HG03354 (cell line): Measurements from ENCODE around the gene STK25.
A peak's percentile ranks its signal among the peaks of the same experiment; 100 is the strongest.

Experiments used
- ATAC-seq: cut with Tn5 transposase; IDR thresholded peaks from one replicate; pipeline ENCODE4 v1.9.1; 2021; ENCODE audit warnings: mild to moderate bottlenecking; ENCODE audit not compliant: unreplicated experiment, poor library complexity, severe bottlenecking

The STK25 gene

DNA sequence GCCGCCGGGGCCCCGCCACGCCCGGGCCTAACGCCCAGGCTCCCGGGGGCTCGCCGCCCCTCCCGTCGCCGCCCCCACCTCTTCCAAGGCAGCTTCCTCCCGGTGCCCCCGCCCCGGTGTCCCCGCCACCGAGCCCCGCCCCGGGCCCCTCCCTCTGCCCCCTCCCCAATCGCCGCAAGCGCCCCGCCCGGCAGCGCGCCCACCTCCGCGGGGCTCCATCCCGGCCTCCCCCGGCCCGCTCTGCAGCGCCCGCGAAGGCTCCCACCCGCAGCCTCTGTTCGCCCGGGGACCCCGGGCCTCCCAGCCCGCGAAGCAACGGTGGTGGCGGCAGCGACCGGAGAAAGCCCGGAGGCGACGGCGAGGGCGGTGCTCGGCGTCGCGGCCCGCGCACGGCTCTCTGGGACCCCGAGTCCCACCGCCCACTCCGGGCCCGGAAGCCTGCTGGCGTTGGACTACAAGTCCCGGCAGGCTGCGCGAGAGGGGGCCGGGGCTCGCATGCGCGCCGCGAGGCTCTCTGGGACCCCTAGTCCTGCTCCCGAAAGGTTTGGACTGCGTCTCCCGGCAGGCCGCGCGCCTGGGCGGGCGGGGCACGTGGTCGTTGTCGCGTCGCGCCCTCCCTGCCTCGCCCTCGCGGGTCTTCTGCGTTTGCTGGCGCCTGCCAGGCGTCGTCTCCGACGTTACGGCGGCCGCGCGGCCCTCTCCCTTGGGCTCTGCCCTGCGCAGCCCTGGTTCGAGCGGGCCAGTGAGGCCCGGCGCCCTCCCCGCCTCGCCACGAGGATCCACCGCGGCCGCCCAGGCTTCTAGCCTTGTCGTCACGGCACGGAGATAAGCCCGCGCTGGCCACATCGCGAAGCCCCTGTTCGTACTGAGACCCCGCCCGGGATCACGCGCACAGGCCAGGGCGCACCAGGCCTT lies at the start of gene STK25:
Gene STK25, minus strand, starts transcription at position 345 of the 915 bp plus-strand sequence. CDS start 549 bp downstream, outside the sequence.
- ATAC-seq, result peak; percentile 92

DNA sequence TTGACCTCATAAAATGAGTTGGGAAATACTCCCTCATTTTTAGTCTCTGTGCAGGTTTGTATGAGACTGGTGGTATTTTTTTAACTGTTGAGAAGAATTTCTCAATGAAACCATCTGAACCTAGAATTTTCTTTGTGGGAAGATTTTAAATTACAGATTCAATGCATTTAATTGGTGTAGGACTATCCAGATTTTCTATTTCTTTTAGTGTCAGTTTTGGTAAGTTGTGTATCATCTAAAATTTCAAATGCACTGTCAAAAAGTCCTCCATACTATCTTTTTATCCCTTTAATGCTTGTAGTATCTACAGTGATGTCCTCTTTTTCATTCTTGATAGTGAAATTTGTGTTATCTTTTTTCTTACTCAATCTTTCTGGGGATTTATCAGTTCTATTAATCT lies 48.4 kb upstream of the STK25 start:
- no peak for ATAC-seq

DNA sequence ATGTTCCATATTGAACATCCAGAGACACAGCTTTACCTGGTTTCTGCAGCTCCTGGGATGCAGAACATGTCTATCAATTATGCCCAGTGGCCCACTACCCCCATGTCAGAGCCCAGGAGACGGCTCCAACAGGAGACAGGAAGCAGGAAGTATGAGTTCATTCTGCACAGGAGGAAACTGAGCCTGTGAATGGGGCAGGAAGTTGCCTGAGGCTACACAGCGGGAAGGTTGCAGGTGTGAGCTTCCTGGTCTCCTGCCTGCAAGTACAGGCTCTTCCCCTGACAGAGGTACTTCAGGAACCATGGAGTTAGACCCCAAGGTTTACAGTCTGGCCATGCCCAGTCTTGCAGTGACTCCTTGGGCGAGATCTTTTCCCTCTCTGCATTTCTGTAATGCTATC lies 47.3 kb upstream of the STK25 start:
- ATAC-seq, result no peak

DNA sequence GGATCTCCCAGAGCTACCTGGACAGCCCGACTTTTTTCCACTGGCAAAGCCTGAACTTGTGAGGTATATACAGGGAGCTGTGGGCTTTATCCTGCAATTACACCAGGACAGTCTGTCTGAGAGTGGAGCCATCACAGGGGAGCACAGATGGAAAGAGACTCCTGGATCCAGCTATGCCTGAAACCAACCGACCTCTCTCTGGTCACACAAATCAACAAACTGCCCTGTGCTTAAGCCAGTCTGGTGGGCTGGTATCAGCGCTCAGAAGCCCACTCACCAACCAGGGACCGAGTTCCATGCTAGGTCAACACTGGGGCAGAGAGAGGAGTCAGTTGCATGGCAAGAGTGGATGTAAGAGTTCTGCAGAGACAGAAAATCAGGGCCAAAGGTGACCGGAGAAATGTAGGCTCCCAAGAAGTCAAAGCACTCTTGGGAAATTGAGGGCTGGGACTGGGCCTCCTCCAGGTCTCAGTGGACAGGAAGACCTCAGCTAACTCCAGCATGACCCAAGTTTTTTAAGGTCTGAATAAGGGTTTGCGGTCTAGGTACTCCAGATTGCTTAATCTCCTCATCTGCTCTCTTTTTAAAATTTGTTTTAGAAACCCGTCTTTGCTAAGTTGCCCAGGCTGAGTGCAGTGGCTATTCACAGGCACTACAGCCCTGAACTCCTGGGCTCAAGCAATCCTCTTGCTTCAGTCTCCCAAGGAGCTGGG lies 46.4 kb upstream of the STK25 start:
- no peak for ATAC-seq

DNA sequence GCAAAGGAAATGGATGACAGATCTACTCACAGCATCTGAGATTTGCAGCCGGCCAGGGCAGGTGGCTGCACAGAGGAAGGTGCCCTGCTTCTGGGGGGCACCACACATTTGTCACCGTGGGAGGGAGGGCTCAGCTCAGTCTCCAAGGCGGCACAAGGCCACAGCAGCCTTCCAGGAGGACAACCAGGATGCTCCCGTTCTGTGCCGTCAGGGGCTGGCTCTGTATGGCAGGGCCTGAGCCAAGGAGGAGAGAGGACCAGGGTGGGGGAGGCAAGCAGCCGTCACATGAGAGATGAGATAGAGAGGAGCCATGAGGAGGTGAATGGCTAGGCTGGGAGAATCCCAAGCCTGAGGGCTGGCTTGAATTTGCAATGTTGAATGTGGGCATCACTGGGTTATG lies 45.6 kb upstream of the STK25 start:
- ATAC-seq, result no peak

DNA sequence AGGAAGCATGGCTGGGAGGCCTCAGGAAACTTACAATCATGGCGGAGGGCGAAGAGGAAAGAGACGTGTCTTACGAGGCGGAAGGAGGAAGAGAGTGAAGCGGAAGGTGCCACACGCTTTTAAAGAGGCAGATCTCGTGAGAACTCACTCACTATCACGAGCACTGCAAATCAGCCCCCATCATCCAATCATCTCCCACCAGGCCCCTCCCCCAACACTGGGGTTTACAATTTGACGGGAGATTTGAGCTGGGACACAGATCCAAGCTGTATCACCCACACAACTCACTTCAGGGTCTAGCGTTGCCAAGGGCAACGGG lies 45.1 kb upstream of the STK25 start:
- ATAC-seq, result no peak

DNA sequence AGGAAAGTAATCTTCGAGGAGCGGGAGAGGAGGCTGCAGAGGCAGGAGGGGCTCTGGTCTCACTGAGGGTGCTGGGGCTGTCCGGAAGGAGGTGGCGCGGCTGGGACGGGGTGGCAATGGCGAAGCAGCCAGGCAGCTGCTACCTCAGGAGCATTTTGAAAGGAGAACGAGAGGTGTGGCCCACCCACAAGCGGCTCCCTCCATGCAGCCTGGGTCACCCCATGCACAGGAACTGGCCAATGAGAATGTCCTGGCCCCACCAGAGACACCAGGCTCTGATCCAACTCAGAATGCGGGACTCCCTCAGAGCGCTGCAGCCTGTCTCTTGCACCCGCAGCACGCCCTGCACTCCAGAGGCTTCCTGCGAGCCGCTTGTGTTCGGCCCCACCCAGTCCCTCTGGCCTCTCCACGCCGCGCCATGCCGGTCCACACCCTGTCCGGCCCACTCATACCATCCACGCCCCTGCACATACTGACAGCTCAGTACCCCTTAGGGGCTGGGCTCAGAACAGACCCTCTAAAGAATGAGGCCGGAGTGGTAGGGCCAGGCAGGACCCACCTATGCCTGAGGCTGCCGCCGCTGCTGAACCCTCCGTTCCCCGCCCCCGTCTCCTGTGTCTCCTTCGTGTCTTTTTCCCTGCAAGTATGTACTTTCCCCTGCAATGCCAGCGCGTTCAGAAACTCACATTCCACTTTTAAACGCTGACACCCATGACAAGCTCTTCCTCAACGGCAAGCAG lies 43.8 kb upstream of the STK25 start:
- ATAC-seq, result no peak

DNA sequence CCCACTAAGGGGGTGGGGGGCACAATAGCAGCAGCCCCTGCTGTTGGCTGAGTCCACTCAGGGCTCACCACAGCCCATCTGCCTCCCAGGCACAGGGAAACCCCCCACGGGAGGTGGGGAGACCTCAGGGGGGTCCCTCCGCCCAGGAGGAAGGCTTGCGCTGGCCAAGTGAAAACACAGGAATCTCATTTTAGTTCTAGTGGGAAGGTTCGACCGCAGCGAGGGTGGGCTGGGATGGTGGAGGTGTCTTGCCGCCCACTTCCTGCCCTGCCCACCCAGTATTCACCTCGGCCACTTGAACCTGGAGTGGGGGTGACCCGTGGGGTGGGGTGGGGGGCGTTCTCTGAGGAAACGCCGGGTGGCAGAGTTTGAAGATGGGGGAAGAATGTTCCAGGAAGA lies 43.2 kb upstream of the STK25 start:
- ATAC-seq, result no peak

DNA sequence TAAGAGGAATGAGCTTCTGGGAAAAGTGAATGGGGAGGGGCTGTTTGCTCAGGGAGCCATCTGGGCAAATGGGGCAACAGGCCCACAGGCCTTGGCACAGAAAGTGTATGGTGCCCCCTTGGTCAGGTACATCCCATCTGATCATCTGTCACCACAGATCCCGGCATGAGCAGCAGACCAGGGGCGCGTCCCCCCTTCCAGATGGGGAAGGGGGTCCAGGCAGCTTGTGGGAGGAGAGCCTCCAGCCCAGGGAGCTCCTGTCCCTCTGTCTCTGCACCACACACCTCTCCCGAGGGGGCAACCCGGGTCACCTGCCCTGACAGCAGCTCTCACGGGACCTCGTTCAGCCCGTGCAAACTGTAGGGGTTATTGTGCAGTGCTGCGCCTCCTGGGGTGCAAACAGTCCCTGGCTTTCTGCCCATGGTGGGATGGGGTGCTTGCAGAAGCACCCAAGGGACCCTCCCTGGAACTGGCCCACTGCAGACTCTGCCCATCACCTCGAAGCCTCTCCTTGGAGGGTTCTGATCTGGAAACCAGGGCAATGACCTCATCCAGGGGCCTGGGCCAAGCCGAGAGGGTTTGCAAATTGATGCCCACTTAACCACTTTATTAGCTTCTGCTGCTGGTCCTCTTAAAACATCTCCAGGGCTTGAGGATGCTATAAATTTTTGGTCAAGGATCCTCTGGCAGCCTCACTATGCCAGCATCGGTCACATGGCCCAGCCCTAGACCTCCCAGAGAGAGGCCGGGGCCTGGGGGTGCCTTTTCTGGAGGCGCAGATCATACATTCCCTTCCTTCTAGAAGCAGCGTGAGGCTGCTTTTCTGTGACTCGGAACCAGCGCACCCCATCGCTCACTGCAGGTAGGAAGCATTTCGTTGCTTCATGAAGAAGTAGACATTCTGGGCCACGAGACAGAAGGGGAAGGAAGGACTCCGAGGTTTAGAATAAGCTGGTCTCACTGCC lies 42.5 kb upstream of the STK25 start:
- no peak for ATAC-seq

DNA sequence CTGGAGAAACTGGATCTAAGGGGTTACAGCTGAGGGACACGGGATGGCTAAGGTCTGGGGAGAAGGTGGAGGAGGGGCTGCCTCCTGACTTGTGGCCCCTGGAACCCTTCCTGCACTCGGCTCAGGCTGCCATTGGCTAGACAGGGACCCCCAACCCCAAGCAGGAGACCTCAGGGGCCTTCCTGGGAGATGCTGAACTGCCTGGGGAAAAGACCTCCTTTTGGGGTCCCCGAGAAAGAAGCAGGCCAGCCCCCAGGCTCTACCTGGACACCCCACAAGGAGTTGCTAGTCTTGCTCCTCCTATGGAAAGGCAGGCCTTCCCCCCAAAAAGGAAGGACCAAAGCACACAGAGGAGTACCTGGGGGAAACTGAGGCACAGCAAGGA lies 40.1 kb upstream of the STK25 start:
- ATAC-seq, result no peak

DNA sequence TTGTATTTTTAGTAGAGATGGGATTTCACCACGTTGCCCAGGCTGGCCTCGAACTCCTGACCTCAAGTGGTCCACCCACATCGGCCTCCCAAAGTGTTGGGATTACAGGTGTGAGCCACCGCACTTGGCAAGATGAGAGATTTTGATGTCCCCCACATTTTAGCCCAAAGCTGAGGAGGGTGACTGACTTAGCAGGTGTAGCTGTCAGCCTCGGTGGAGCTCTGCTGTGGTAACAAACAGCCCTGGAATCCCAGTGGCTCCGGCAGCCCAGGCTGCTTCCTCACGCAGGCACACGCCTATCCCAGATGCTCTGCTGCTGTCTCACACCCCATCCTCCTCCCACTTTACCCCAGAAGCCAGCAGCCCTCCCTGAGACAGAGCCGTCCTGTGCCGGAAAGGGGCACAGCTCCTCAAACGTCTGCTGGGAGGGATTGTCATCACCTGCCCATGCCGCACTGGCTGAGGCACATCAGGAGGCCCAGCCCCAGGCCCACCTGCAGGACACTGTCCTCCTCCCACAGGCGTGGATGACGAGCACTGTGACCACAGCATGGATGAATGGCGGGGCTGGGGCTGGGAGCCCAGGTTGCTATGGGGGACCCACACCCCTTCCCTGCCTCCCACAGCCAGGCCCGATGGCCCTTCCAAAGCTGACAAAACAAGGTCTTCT lies 39.5 kb upstream of the STK25 start:
- no peak for ATAC-seq

DNA sequence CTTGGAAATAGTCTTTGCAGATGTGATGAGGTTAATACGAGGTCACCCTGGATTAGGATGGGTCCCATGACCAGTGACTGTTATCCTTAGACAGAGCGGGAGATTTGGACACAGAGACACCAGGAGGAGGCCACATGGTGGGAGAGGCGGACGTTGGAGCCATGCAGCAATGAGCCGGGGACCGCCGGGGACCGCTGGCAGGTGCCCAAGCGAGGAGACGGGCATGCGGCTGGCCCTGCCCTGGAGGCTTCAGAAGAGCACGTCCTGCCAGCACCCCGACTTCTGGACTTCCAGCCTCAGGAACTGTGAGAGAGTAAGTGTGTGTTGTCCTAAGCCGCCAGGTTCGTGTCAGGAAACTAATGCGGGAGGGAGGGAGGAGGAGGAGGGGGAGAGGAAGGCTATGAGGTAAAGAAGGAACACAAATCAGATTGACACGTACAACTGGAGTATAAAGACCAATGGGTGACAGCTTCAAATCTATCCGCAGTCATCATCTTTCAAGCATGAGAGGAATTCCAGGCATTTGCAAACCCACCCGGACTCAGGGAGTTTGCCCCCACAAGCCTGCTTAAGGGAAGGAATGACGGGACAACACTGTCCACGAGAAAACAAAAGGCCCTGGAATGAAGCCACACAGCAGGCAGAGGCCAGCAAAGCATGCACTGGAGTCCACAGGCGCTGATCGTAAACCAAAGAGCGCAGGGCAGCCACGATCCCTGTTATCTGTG lies 38.6 kb upstream of the STK25 start:
- ATAC-seq, result no peak

DNA sequence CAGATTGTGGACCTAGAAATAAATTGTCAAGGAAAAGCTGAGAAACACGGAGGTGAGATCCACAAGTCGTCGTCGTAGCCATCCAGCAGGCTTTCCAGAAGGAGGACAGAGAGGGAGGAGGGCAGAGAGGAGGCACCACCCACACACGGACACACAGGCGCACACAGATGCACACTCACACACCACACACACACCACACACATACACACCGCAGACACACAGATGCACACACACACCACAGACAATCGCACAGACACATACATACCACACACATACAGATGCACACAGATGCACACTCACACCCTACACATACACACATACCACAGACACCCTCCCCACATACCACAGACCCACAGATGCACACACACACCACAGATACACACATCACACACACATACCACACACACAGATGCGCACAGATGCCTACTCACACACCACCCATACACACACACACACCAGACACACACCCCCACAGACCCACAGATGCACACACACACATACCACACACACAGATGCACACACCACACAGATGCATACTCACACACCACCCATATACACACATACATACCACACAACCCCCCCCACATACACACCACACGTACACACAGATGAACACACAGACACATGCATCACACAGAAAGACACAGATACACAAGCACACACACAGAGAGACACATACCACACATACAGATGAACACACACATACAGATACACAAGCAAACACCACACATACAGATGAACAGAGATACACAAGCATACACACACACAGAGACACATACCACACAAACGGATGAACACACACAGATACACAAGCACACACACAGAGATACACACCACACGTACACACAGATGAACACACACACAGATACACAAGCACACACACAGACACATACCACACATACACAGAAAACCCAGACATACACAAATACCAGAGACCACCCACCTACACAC lies 37.4 kb upstream of the STK25 start:
- ATAC-seq, result no peak

DNA sequence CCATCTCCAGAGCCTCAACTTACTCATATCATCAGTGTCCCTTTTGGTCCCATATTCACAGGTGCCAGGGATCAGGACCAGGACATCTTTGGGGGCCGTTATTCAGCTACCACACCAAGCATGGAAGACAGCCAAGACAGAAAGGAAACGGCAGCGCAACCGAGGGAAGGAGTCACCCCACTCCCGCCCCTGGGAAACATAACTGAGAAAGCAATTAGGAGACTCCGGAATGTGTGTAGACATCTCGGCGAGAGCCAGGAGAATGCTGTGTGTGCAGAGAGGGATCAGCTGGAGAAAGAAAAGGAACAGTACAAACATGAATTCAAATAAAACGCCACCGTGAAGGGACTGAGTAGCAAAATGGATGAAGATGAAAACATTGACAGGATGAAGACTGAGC lies 36.7 kb upstream of the STK25 start:
- ATAC-seq, result no peak

DNA sequence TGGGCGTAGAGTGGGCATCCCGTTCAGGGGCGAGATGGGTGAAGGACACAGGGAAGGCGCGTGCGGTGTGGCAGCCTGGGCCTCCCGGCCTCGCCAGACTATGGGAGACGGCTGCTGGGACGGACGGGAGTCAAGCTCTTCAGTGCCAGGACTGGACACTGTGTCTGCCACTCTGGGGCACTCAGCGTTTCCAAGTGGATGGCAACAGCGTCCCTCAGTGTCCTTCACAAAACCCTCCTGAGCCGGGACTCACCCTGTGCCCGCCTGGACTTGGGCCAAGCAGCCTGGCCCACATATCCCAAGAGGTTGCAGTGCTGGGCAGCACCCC lies 33.9 kb upstream of the STK25 start:
- no peak for ATAC-seq

DNA sequence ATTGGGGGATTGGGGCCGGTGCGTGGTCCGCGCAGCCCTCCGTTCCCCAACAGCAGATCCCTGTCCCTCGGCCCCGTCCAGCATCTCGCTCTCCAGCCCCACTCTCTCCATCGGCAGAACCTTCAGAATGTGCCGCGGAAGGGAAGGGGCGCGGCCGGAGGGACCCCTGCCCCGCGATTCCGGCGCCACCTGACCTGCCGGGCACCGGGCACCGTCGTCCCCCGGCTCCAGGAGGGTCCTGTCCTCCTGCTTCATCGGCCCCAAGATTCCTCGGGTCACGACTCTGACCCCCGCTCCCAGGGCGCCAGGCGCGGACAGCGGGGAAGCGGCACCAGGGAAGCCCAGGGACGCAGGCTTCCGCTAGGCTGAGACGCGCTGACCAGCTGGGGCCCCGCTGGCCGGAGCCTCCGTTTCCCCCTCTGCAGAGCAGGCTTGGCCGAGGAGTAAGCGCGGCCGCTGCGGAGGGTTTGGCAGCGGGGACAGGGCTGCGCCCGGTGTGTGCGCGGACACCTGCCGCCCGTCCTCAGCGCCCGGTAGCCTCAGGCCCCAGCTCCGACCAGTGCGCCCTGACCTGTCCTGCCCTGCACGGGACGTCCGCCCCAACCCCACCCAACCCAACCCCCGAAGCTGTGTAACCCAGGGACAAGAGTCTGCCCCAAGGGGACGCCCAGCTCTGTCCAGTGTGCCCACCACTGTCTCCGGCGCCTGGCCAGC lies 33.3 kb upstream of the STK25 start:
- no peak for ATAC-seq
